ENCODE data around the gene OR5AR1.

The OR5AR1 gene

GRCh38 chr11:56714206-56714605 is 50.7 kb downstream of the OR5AR1 start:
- Histone ChIP-seq H3K9me3 (ENCODE audit: low read depth, low read length) (no peaks in the 10 kb centered on the region), H3K4me3 (no peak overlapping the region), H3K36me3 (ENCODE audit: insufficient read depth, low read length) (no peaks in the 10 kb centered on the region), H3K27ac (no peak overlapping the region), H3K9ac (ENCODE audit: insufficient read length) (no peak overlapping the region)
- TF ChIP-seq EZH2 (IDR thresholded peaks at IDR 0.05) (no peak), FOXP2 (optimal IDR thresholded peaks at IDR 0.05; ENCODE audit: control extremely low read depth, extremely low read length, insufficient read depth) (no peak), POLR2AphosphoS5 (IDR thresholded peaks at IDR 0.05; ENCODE audit: borderline replicate concordance, low read depth, low read length) (no peak)
- DNase-seq (ENCODE audit: low read depth, low spot score) = no peak
